Urinary bladder (tissue), 4 donors: Measurements from ENCODE around the gene MFSD6. TPM values are rescaled to one million over a fixed set of nuclear protein-coding genes. Genes with fewer than 3 reads are reported as not detected.
"Not testable (repeated sequence)": the region's sequence is repeated elsewhere in the genome, so short reads cannot be mapped to it uniquely, and the experiment has no call there.

Source experiments
- DNase-seq: peaks from one replicate; pipeline ENCODE4 v3.0.0-alpha.2; 2015; ENCODE audit errors: extremely low spot score
- H3K27ac ChIP-seq: one replicate; pipeline ENCODE4 v1.5.1; 2013; ENCODE audit warnings: low read depth, mild to moderate bottlenecking, moderate library complexity
- H3K36me3 ChIP-seq: one replicate; pipeline ENCODE4 v1.6.1; 2013; ENCODE audit warnings: mild to moderate bottlenecking, moderate library complexity; ENCODE audit not compliant: insufficient read depth
- H3K4me1 ChIP-seq: one replicate; pipeline ENCODE4 v1.6.1; 2013; ENCODE audit warnings: mild to moderate bottlenecking, moderate library complexity; ENCODE audit not compliant: insufficient read depth
- H3K4me3 ChIP-seq: one replicate; pipeline ENCODE4 v1.5.1; 2013; ENCODE audit warnings: low read depth, low read length
- WGBS: extraction: QIAGEN DNeasy Blood & Tissue Kit; methylation state at CpG from one replicate; pipeline ENCODE4 v1.1.7; 2013; 5-methylcytosine and 5-hydroxymethylcytosine counted together
- polyA plus RNA-seq: library from polyadenylated mRNA; stranded (reverse); fragments of 200-250 nt; gene quantifications from one replicate; pipeline ENCODE4 v1.2.3, GENCODE V29; 2013
- total RNA-seq: library from RNA; depleted of rRNA; stranded (reverse); fragments of >200 nt; gene quantifications from one replicate; pipeline ENCODE4 v1.2.3, GENCODE V29; 2014
- donor health status: healthy with polysubstance abuse.
- donor health status: healthy.

The MFSD6 gene
- total and polyA plus RNA-seq, 2 donors, result 16.3 to 19.3 TPM

DNA sequence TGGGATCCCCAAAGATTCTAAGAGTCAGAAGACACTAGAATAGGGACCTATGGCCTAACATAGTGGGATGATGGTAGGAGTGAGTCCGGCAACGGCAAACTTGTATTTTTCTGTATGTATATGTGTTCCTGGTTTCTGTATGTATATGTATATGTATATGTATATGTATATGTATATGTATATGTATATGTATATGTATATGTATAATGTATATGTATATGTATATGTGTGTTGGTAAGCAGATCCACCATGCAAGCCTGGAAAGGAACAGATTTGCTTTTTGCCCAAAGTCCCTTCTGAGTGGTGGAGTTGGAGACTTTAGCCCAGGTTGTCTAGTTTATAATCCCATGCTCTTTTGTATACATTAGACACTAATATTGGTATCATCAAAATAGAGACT lies 46.6 kb downstream of the MFSD6 start:
- DNase-seq, result no peak
- over 99% methylated on average over 2 of the region's 2 CpGs for WGBS
- Histone ChIP-seq H3K36me3 (no peaks in the 10 kb centered on the region), H3K27ac (no peak overlapping the region), H3K4me1 (peaks cover 1% of the 10 kb centered on the region), H3K4me3 (no peak overlapping the region)

DNA sequence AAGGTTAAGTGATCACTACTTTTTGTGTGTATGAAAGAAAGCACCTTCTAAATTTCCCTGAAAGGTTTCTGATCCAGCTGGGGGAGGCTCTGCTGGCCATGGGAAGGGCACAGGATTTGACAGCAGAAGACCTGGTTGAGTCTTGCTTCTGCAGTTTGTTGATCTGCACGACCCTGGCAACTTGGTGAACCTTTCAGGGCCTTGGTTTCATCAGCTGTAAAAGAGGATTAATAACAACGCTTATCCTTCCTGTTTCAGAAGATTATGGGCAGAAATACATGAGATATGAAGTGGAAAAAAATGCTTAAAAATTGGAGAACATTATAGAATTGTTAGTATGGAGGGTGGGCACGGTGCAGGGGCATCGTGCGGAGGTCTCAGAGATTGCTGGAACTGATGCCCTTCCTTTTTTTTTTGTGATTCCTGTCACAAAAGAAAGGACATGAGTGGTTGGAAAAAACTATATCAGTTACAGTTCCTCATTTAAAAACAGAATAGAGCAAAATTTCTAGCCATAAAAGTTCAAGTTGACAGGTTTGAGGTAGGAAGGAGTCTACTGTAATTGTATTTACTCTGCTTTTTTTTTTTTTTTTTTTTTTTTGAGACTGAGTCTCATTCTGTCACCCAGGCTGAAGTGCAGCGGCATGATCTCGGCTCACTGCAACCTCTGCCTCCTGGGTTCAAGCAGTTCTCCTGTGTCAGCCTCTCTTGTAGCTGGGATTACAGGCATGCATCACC lies 47.4 kb downstream of the MFSD6 start:
- Histone ChIP-seq H3K4me1 (peaks cover 1% of the 10 kb centered on the region), H3K4me3 (no peak overlapping the region), H3K27ac (no peak overlapping the region), H3K36me3 (no peaks in the 10 kb centered on the region)
- WGBS, result 86% methylated on average over 7 of the region's 7 CpGs
- no peak for DNase-seq

DNA sequence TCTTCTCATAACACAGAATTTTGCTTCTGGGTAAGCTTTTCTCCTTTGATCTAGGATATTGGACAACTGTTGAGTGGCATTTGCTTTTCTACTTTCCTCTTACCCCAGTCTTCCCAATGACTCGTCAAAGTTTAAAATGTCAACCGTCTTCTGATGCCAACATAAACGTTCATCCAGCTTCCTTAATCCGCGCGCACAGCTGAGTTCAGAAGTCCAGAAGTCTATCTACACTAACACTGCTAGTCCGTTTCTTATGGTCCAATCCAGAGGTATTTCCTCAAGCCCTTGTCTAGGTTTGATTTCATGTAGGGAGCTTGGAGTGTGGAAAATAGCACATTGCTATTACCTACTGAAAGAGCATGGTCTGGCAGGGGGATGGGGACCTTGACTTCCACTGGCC lies 48.7 kb downstream of the MFSD6 start:
- 77% methylated on average over 7 of the region's 7 CpGs for WGBS
- Histone ChIP-seq H3K4me1 (peaks cover 1% of the 10 kb centered on the region), H3K4me3 (no peak overlapping the region), H3K27ac (no peak overlapping the region), H3K36me3 (no peaks in the 10 kb centered on the region)
- DNase-seq, result no peak

DNA sequence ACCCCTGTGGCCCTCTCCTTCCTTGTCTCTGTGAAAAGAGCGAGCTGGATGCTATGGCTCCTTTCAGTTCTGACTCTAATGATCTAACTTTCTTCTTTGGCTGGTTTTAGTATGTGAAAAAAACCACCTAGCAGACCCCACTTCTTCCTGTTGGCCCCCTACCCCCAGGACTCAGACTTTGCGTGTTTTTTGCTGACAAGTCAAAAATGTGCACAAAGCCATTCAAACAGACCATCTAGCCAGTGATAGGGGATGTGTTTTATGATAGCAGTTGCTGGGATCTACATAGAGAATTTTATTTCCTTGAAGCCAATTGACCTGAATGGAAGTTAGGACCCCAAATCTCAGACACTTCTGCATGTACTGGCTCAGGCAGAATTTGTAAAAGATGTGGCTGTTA lies 49.1 kb downstream of the MFSD6 start:
- H3K4me3 ChIP-seq, result no peak overlapping the region
- H3K27ac ChIP-seq, result no peak overlapping the region
- WGBS, result 93% methylated on average over 2 of the region's 2 CpGs
- no peaks in the 10 kb centered on the region for H3K36me3 ChIP-seq
- DNase-seq, result no peak
- H3K4me1 ChIP-seq, result peaks cover 1% of the 10 kb centered on the region

DNA sequence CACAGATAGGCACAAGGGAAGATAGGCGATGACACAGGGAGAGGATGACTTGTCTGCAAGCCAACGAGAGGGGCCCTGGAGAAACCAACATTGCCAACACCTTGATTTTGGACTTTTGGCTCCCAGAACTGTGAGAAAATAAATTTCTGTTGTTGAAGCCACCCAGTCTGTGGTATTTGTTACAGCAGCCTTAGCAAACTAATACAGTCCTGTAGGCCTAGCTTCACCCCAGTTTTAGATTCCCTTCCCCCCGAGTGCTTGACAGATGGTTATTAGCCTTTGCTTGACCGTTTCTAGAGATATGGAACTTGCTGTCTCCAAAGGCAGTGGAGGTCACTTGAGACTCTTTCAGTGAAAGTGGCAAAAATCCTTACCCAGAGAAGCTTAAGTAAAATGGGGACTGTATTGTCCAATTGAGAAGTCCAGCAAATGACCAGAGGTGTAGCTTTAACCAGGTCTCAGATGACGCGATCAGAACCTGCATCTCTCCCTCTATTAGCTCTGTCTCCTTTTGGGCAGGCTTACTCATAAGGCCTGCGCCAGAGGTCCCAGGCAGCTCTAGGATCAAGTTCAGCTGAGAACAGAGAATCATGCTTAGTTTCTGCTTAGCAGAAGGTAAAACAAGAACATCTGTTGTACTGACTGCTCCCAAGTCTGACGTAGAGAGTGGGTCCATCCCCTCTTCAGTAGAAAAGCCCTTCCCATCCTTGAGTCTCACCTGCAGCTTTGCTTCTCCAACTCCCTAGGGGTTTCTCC lies 50.4 kb downstream of the MFSD6 start:
- whole genome bisulfite sequencing, result 83% methylated on average over 8 of the region's 8 CpGs
- no peaks in the 10 kb centered on the region for H3K36me3 ChIP-seq
- H3K27ac ChIP-seq, result no peak overlapping the region
- DNase-seq, result no peak
- peaks cover 1% of the 10 kb centered on the region for H3K4me1 ChIP-seq
- no peak overlapping the region for H3K4me3 ChIP-seq

DNA sequence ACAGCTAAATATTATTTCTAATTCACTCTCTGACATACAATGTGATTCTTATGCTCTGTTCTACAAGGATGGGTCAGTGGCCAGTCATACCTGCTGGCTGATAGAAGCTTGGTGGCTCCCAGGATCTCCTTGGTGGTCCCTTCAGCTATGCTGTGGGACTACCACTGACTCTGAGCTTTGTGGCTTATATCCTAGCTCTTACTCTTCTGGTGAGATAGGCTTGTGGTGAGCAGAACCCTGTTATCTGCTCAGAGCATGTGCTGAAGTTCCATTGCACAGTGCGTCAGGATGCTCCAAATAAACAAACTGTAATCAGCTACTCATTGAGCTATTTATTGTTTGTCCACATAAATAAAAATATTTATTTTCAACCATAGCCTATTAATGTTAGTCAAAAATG lies 51.7 kb downstream of the MFSD6 start:
- no peaks in the 10 kb centered on the region for H3K4me1 ChIP-seq
- no peak overlapping the region for H3K27ac ChIP-seq
- no peak for DNase-seq
- no peak overlapping the region for H3K4me3 ChIP-seq
- 87% methylated on average over 1 of the region's 1 CpG for WGBS
- no peaks in the 10 kb centered on the region for H3K36me3 ChIP-seq

DNA sequence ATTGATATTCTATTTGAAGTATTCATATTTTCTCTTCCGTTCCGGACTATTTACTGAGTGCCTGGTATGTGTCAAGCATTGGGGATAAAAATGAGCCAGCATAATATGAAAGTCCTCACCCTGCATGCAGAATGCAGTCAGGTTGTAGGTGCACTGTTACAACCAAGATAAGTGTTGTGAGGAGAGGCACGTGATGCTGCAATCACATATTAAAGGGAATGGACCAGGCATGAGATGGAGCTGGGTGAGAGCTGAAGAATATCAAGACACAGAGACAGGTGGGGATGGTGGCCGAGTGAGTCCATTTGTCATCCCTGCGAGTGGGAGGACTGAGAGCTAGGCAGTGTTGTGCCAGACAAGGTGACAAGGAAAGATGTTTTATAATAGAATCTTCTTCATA lies 52.3 kb downstream of the MFSD6 start:
- Histone ChIP-seq H3K27ac (no peak overlapping the region), H3K36me3 (no peaks in the 10 kb centered on the region), H3K4me3 (no peak overlapping the region), H3K4me1 (no peaks in the 10 kb centered on the region)
- DNase-seq, result no peak
- WGBS, result 78% methylated on average over 5 of the region's 5 CpGs

DNA sequence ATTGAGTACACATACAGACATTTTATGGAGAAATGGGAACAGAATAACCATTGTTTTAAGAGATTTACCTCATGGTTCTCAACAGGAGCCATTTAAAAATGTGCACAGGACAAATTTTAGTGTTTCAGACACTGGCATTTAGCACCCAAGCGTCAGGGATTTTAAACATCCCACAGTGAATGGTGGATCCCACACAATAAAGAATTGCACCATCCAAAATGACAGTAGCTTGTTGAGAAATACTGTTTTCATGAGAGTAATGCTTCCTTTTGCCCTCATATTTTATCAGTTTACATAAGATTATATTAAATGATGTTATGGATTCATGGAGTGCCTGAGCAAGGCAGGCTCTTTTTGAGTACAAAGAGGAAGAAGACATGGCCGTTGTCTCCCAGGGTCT lies 54.0 kb downstream of the MFSD6 start:
- Histone ChIP-seq H3K4me3 (no peak overlapping the region), H3K4me1 (no peaks in the 10 kb centered on the region), H3K36me3 (no peaks in the 10 kb centered on the region), H3K27ac (no peak overlapping the region)
- WGBS, result 97% methylated on average over 2 of the region's 2 CpGs
- no peak for DNase-seq

DNA sequence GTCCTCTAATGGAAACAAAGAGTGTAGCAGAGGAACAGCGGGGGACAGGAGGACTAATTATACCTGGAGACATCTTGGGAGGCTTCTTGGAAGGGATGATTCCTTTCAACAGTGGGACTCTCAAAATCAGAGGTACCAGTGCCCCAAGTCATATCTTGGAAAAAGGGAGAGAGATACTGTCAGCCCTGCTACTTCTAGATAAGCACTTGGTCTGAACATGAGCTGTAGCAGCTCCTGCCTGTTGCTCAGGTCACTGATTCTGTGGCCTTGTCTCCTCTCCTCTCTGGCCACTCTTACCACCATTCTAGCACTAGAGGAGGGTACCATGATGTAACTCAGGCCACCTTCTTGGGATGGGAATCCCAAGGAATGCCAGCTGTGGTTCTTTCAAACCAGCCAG lies 54.5 kb downstream of the MFSD6 start:
- WGBS, result 98% methylated on average over 1 of the region's 1 CpG
- H3K4me1 ChIP-seq, result no peaks in the 10 kb centered on the region
- no peak for DNase-seq
- H3K27ac ChIP-seq, result no peak overlapping the region
- no peaks in the 10 kb centered on the region for H3K36me3 ChIP-seq
- no peak overlapping the region for H3K4me3 ChIP-seq

DNA sequence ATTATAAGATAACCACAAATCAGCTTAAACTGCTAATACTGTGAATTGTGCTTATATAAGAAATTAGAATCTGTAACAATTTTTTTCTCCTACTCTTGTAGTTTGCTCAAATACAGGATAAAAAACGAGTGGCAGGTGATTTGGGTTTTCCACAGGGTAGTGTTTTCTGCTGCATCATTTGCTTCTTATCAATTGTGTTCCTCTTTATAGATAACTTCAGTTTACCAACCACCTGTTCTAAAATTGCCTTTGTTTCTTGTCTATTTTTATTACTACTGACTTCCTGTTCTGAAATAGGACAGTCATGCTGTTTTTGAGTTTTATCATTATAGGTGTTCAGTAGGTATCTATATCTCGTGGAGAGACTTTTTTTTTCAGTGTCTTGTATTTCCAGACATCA lies 56.9 kb downstream of the MFSD6 start:
- H3K27ac ChIP-seq, result no peak overlapping the region
- H3K4me1 ChIP-seq, result no peaks in the 10 kb centered on the region
- 79% methylated on average over 2 of the region's 2 CpGs for WGBS
- H3K4me3 ChIP-seq, result no peak overlapping the region
- DNase-seq, result no peak
- no peaks in the 10 kb centered on the region for H3K36me3 ChIP-seq

DNA sequence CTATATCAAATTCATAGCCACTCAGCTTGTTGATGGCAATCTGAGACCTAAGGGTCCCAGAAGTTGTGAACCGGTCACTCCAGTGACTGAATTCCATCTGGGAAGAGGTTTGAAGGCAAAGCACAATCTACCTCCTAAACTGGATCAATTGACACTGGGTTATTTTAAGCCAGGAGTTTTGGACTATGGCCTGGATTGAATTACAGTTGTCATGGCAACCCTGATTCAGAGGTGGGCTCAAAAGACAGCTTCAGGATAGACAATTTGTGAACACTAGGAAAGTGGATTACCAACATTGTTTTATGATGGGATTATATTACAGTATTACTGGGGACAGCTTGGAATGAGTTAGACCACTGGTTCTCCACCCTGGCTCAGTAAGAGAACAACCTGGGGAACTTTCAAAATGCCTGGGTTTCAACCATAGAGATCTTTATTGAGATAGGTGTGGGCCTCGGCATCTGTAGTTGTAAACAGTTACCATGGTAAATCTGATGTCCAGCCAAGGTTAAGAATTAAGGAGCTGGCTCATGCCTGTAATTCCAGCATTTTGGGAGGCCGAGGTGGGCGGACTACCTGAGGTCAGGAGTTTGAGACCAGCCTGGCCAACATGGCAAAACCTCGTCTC lies 58.8 kb downstream of the MFSD6 start:
- 64% methylated on average over 5 of the region's 5 CpGs for WGBS
- H3K36me3 ChIP-seq, result no peaks in the 10 kb centered on the region
- no peaks in the 10 kb centered on the region for H3K4me1 ChIP-seq
- no peak overlapping the region for H3K27ac ChIP-seq
- no peak for DNase-seq
- no peak overlapping the region for H3K4me3 ChIP-seq

DNA sequence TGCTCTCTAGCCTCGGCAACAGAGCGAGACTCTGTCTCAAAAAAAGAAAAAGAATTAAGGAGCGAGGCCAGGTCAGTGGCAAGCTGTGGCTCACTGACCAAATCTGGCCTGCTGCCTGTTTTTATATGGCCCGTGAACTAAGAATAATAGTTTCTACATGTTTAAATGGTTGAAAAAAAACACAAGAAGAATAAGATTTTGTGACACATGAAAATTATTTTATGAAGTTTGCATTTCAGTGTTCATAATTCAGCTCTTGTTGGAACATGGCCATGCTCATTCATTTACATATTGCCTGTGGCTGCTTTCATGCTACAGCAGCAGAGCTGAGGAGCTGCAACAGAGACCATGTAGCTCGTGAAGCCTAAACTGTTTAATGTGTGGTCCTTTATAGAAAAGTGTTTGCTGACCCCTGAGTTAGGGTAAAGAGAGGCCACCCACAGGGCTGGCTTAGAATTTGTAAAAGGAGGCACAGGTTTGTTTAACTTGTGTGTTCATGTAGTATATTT lies 59.5 kb downstream of the MFSD6 start:
- no peak overlapping the region for H3K4me3 ChIP-seq
- DNase-seq, result no peak
- WGBS, result 15% methylated on average over 5 of the region's 5 CpGs

DNA sequence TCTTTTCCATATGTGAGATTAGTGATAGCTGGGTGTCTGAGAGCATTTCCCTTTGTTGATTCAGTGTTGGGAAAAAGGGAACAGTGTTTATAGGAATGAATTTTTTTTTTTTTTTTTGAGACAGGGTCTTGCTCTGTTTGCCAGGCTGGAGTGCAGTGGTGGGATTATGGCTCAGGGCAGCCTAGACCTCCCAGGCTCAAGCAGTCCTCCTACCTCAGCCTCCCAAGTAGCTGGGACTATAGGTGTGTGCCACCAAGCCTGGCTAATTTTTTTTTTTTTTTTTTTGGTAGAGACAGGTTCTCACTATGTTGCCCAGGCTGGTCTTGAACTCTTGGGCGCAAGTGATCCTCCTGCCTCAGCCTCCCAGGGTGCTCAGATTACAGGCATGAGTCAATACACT lies 60.2 kb downstream of the MFSD6 start:
- H3K27ac ChIP-seq, H3K4me1 ChIP-seq, H3K36me3 ChIP-seq, H3K4me3 ChIP-seq, DNase-seq: not testable (repeated sequence)
- WGBS, result 82% methylated on average over 1 of the region's 1 CpG

More for the DNA sequence above, 59.5 kb downstream of the MFSD6 start:
- Histone ChIP-seq H3K4me1 (no peaks in the 10 kb centered on the region), H3K36me3 (no peaks in the 10 kb centered on the region), H3K27ac (peak overlapping the region; percentile 70)
